HG03558 (cell line): ENCODE results near the gene ZNF844.
"Not testable (repeated sequence)": the region's sequence is repeated elsewhere in the genome, so short reads cannot be mapped to it uniquely, and the experiment has no call there.

ENCODE experiments used
- ATAC-seq: cut with Tn5 transposase; IDR thresholded peaks from one replicate; pipeline ENCODE4 v1.9.1; 2021; ENCODE audit warnings: moderate number of reproducible peaks; ENCODE audit not compliant: unreplicated experiment; ENCODE audit errors: extremely low read depth

ZNF844 gene

GRCh38 chr19:12092065-12092867 is 27.7 kb downstream of the ZNF844 start:
- no peak for ATAC-seq

- no peak for ATAC-seq
Measured at GRCh38 chr19:12092956-12093355, 28.4 kb downstream of the ZNF844 start.

- ATAC-seq, result no peak
Measured at GRCh38 chr19:12093777-12094176, 29.2 kb downstream of the ZNF844 start.

GRCh38 chr19:12095111-12095790 is 30.7 kb downstream of the ZNF844 start:
- ATAC-seq, result no peak

- ATAC-seq, result no peak
Measured at GRCh38 chr19:12098040-12098439, 33.5 kb downstream of the ZNF844 start.

GRCh38 chr19:12103909-12104308 is 39.4 kb downstream of the ZNF844 start:
- ATAC-seq, result not testable (repeated sequence)

GRCh38 chr19:12111176-12111575 is 46.6 kb downstream of the ZNF844 start:
- ATAC-seq, result no peak

GRCh38 chr19:12111943-12112637 is 47.6 kb downstream of the ZNF844 start:
- no peak for ATAC-seq

- ATAC-seq, result no peak
Measured at GRCh38 chr19:12112701-12113100, 48.2 kb downstream of the ZNF844 start.

GRCh38 chr19:12113121-12113520 is 48.6 kb downstream of the ZNF844 start:
- ATAC-seq, result no peak

- ATAC-seq, result no peak
Measured at GRCh38 chr19:12117201-12117970, 52.9 kb downstream of the ZNF844 start.

- ATAC-seq, result no peak
Measured at GRCh38 chr19:12126707-12127106, 62.2 kb downstream of the ZNF844 start.
